ENCODE data around the gene A4GALT. TPM values are rescaled to one million over a fixed set of nuclear protein-coding genes. Genes with fewer than 3 reads are reported as not detected.

A4GALT gene
- total and polyA plus RNA-seq, 2 donors (not counting 1 experiment from before 2014, with no cell fraction given) = 0.09 to 6.1 TPM

GRCh38 chr22:42693763-42694683, 26.6 kb downstream of the A4GALT start:
- no peak overlapping the region for H3K27ac ChIP-seq (ENCODE audit: low read length in 2 of 2)
- CTCF ChIA-PET = interaction anchor here (0.6 to 1.2 kb wide), 3 partner anchors 73 to 166 kb away, joined by 3 to 4 read pairs (median 3); no protein-coding TSS in a partner anchor
- H3K79me2 ChIP-seq (ENCODE audit: control insufficient read depth, insufficient read depth, low read length) = no peaks in the 10 kb centered on the region
- Mint-ChIP-seq H3K4me1 (peaks cover 32% of the 10 kb centered on the region), H3K4me3 (no peak overlapping the region), H3K27me3 (no peaks in the 10 kb centered on the region), H3K9me3 (ENCODE audit: insufficient read depth) (no peaks in the 10 kb centered on the region), H3K27ac (no peak overlapping the region)
- intact Hi-C loops (cut with micrococcal nuclease) = loop anchor here (2.0 kb wide), 1 partner anchor 79 kb away; the partner anchor contains the start of gene POLDIP3
- no peaks in the 10 kb centered on the region for H3K27me3 ChIP-seq (replicated peaks in 1 of 4; ENCODE audit: control extremely low read depth in 1 of 4, control insufficient read depth in 3 of 4, insufficient read depth in 4 of 4, low read length in 3 of 4)
- ATAC-seq (ENCODE audit: low read depth) (no peak), DNase-seq (no peak)
- H3K9me3 ChIP-seq (ENCODE audit: control extremely low read depth in 1 of 3, control insufficient read depth in 2 of 3, insufficient read depth in 1 of 3, low read length in 2 of 3) = no peaks in the 10 kb centered on the region
- peaks cover 22 to 32% of the 10 kb centered on the region in 2 donors for H3K4me1 ChIP-seq (ENCODE audit: control insufficient read depth in 2 of 2, insufficient read depth in 2 of 2, low read length in 2 of 2)
- no peak overlapping the region for H3K9ac ChIP-seq (ENCODE audit: low read length)
- no peak overlapping the region for H3K4me3 ChIP-seq (ENCODE audit: control extremely low read depth in 1 of 5, extremely low read depth in 1 of 5, insufficient read depth in 1 of 5, low read depth in 2 of 5, low read length in 4 of 5)
- no peaks in the 10 kb centered on the region for H4K20me1 ChIP-seq (ENCODE audit: control insufficient read depth, insufficient read depth, low read length, poor library complexity, severe bottlenecking)
- WGBS (ENCODE audit: insufficient coverage) = 94% methylated on average over 25 of the region's 25 CpGs
- TF ChIP-seq CTCF (IDR thresholded peaks at IDR 0.05) (no peak), EZH2 (IDR thresholded peaks at IDR 0.05; ENCODE audit: borderline replicate concordance, insufficient read depth, low read depth, low read length, poor library complexity, severe bottlenecking) (no peak)
- POLR2A ChIA-PET = no interaction called here
- no peaks in the 10 kb centered on the region for H3K36me3 ChIP-seq (replicated peaks in 1 of 2; ENCODE audit: control extremely low read depth in 1 of 2, control insufficient read depth in 1 of 2, extremely low read depth in 1 of 2, insufficient read depth in 2 of 2, low read length in 1 of 2)
- H2AFZ ChIP-seq (ENCODE audit: insufficient read depth, low read depth, low read length, poor library complexity, severe bottlenecking) = no peak overlapping the region
- H3K4me2 ChIP-seq (replicated peaks; ENCODE audit: low read depth, low read length, poor library complexity, severe bottlenecking) = no peak overlapping the region
